H1 (cell line): Measurements from ENCODE around the gene TRIM14. TPM values are rescaled to one million over a fixed set of nuclear protein-coding genes. Genes with fewer than 3 reads are reported as not detected.

ENCODE experiments used
- CTCF ChIA-PET: fragments of 300-600 bp; sonication (Branson Sonifier 250); formaldehyde crosslinking; loops from one replicate; lab custom pipeline; 2021; ENCODE audit not compliant: partially characterized antibody; lab: Charles Lee
- POLR2A ChIA-PET: fragments of 300-600 bp; sonication (Branson Sonifier 250); formaldehyde crosslinking; loops from one replicate; lab custom pipeline; 2021; ENCODE audit warnings: inconsistent platforms; ENCODE audit not compliant: partially characterized antibody; lab: Charles Lee
- DNase-seq, 2 experiments: peaks; one replicate each; pipeline versions ENCODE4 v3.0.0 to v3.0.0-alpha.2; 2010 to 2022; ENCODE audit warnings: low spot score in 2 of 2, low read depth in 1 of 2, mixed read lengths in 1 of 2
- FAIRE-seq: peaks from 2 replicates; lab custom pipeline; 2011; peaks lifted over from hg19 to GRCh38; lab: Jason Lieb, UNC
- H2AFZ ChIP-seq: 2 replicates; pipeline ENCODE4 v1.8.1; 2012; ENCODE audit warnings: low read length, inconsistent platforms
- H2AK5ac ChIP-seq: 2 replicates; pipeline ENCODE4 v1.6.1; 2013; ENCODE audit warnings: low read depth, low read length
- H2BK120ac ChIP-seq: replicated peaks from 2 replicates; pipeline ENCODE3; 2013; ENCODE audit warnings: low read depth, low read length, inconsistent platforms
- H2BK12ac ChIP-seq: 2 replicates; pipeline ENCODE4 v1.6.1; 2013; ENCODE audit warnings: low read depth, low read length
- H2BK15ac ChIP-seq: 2 replicates; pipeline ENCODE4 v1.6.1; 2013; ENCODE audit warnings: low read length
- H2BK20ac ChIP-seq: 2 replicates; pipeline ENCODE4 v1.6.1; 2013; ENCODE audit warnings: low read length
- H2BK5ac ChIP-seq: 2 replicates; pipeline ENCODE4 v1.6.1; 2013; ENCODE audit warnings: low read depth, low read length
- H3K14ac ChIP-seq: 2 replicates; pipeline ENCODE4 v1.6.1; 2013; ENCODE audit warnings: inconsistent platforms; ENCODE audit not compliant: insufficient read length
- H3K18ac ChIP-seq: 2 replicates; pipeline ENCODE4 v1.6.1; 2013; ENCODE audit warnings: low read length; ENCODE audit errors: extremely low read depth
- H3K23ac ChIP-seq: 2 replicates; pipeline ENCODE4 v1.6.1; 2013; ENCODE audit warnings: inconsistent platforms; ENCODE audit not compliant: insufficient read length
- H3K23me2 ChIP-seq: 2 replicates; pipeline ENCODE4 v1.6.1; 2013; ENCODE audit warnings: low read depth, low read length
- H3K27ac ChIP-seq: 2 replicates; pipeline ENCODE4 v1.6.1; 2011; ENCODE audit warnings: low read depth, low read length, inconsistent platforms
- H3K27me3 ChIP-seq, 4 experiments: replicated peaks in 1 of 4; 1 replicate in 1 of 4; 2 replicates in 3 of 4; pipeline versions ENCODE4 v1.6.1 to v1.8.1; 2011 to 2013; ENCODE audit warnings: low read length in 3 of 4, mild to moderate bottlenecking in 3 of 4, inconsistent platforms in 2 of 4, mixed read lengths in 2 of 4, moderate library complexity in 1 of 4; ENCODE audit not compliant: control insufficient read depth in 3 of 4, insufficient read depth in 3 of 4; ENCODE audit errors: extremely low read depth in 1 of 4
- H3K36me3 ChIP-seq, 4 experiments: 2 replicates each; pipeline versions ENCODE4 v1.6.1 to v1.8.1; 2011 to 2013; ENCODE audit warnings: mild to moderate bottlenecking in 4 of 4, low read length in 3 of 4, moderate library complexity in 2 of 4, control low read depth in 1 of 4, inconsistent platforms in 1 of 4; ENCODE audit not compliant: insufficient read depth in 4 of 4, control insufficient read depth in 2 of 4
- H3K4ac ChIP-seq: replicated peaks from 2 replicates; pipeline ENCODE3; 2013; ENCODE audit warnings: low read length, low read depth, mixed read lengths, inconsistent platforms; ENCODE audit not compliant: insufficient read length
- H3K4me1 ChIP-seq, 4 experiments: replicated peaks in 1 of 4; 1 replicate in 1 of 4; 2 replicates in 3 of 4; pipeline versions ENCODE4 v1.6.1 to v1.8.1; 2011 to 2013; ENCODE audit warnings: low read length in 3 of 4, inconsistent platforms in 2 of 4, mixed read lengths in 1 of 4; ENCODE audit not compliant: insufficient read depth in 4 of 4, control insufficient read depth in 3 of 4
- H3K4me2 ChIP-seq, 2 experiments: 2 replicates each; pipeline versions ENCODE4 v1.6.1 to v1.8.1; 2011 to 2013; ENCODE audit warnings: low read depth in 2 of 2, low read length in 2 of 2, control low read depth in 1 of 2, inconsistent platforms in 1 of 2, mild to moderate bottlenecking in 1 of 2; ENCODE audit not compliant: insufficient read depth in 1 of 2
- H3K4me3 ChIP-seq, 4 experiments: fragments of 200-600, 300-600 bp in 1 of 4; sonication (generic), shearing (Covaris generic), sonication (Bioruptor Twin) in 1 of 4; 2 replicates each; pipeline versions ENCODE4 v1.5.1 to v1.8.1; 2011 to 2016; ENCODE audit warnings: low read length in 4 of 4, low read depth in 3 of 4, control low read depth in 2 of 4, inconsistent platforms in 2 of 4, mild to moderate bottlenecking in 2 of 4, mixed read lengths in 1 of 4, moderate library complexity in 1 of 4; ENCODE audit not compliant: insufficient read depth in 2 of 4; ENCODE audit errors: extremely low read depth in 1 of 4
- H3K56ac ChIP-seq: replicated peaks from 2 replicates; pipeline ENCODE3; 2013; ENCODE audit warnings: low read depth, mild to moderate bottlenecking, mixed read lengths, low read length, inconsistent platforms; ENCODE audit not compliant: insufficient read length
- H3K79me1 ChIP-seq: 2 replicates; pipeline ENCODE4 v1.6.1; 2013; ENCODE audit warnings: low read depth, low read length, control low read depth
- H3K79me2 ChIP-seq, 2 experiments: 2 replicates each; pipeline versions ENCODE4 v1.6.1 to v1.8.1; 2012 to 2013; ENCODE audit warnings: low read length in 2 of 2, mild to moderate bottlenecking in 2 of 2, inconsistent platforms in 1 of 2; ENCODE audit not compliant: insufficient read depth in 2 of 2, control insufficient read depth in 1 of 2
- H3K9ac ChIP-seq, 4 experiments: replicated peaks in 1 of 4; 1 replicate in 1 of 4; 2 replicates in 3 of 4; pipeline versions ENCODE4 v1.6.1 to v1.8.1; 2011 to 2013; ENCODE audit warnings: low read depth in 3 of 4, low read length in 3 of 4, control low read depth in 2 of 4, mild to moderate bottlenecking in 2 of 4, moderate library complexity in 2 of 4, inconsistent platforms in 1 of 4; ENCODE audit errors: extremely low read depth in 1 of 4
- H3K9me3 ChIP-seq, 2 experiments: 2 replicates each; pipeline versions ENCODE4 v1.6.1 to v1.8.1; 2012 to 2013; ENCODE audit warnings: mild to moderate bottlenecking in 2 of 2, moderate library complexity in 2 of 2, control low read depth in 1 of 2, inconsistent platforms in 1 of 2, low read depth in 1 of 2, low read length in 1 of 2, mixed read lengths in 1 of 2; ENCODE audit not compliant: insufficient read depth in 2 of 2
- H4K20me1 ChIP-seq, 2 experiments: replicated peaks in 1 of 2; 2 replicates each; pipeline versions ENCODE3 to v1.8.1; 2011 to 2013; ENCODE audit warnings: inconsistent platforms in 2 of 2, low read length in 2 of 2, mild to moderate bottlenecking in 1 of 2; ENCODE audit not compliant: insufficient read depth in 2 of 2, control insufficient read depth in 1 of 2
- H4K5ac ChIP-seq: 2 replicates; pipeline ENCODE4 v1.6.1; 2013; ENCODE audit warnings: low read length, low read depth, mixed read lengths, inconsistent platforms; ENCODE audit not compliant: insufficient read length
- H4K8ac ChIP-seq: 2 replicates; pipeline ENCODE4 v1.8.0; 2013; ENCODE audit warnings: mild to moderate bottlenecking, moderate library complexity, low read length, inconsistent platforms; ENCODE audit not compliant: insufficient read depth; ENCODE audit errors: extremely low read depth
- H4K91ac ChIP-seq: replicated peaks from 2 replicates; pipeline ENCODE3; 2013; ENCODE audit warnings: low read length, mixed read lengths, inconsistent platforms; ENCODE audit not compliant: insufficient read length
- CBX5 ChIP-seq: fragments of 300-800, 300-1000 bp; sonication (generic); IDR thresholded peaks from 2 replicates; pipeline ENCODE4 v1.7.1; 2016; ENCODE audit warnings: antibody characterized with exemption, low read length, low read depth
- CBX8 ChIP-seq: fragments of 300-800, 300-1000 bp; sonication (generic); IDR thresholded peaks from 2 replicates; pipeline ENCODE4 v1.7.1; 2016; ENCODE audit warnings: low read depth, low read length, borderline replicate concordance
- EGR1 ChIP-seq: IDR thresholded peaks from 2 replicates; pipeline ENCODE4 v1.6.1; 2011; ENCODE audit warnings: low read depth, low read length, borderline replicate concordance
- EP300 ChIP-seq, 2 experiments: IDR thresholded peaks; 1 replicate in 1 of 2; 2 replicates in 1 of 2; pipeline ENCODE4 v1.6.1; 2011 to 2012; ENCODE audit warnings: low read depth in 2 of 2, low read length in 2 of 2, mild to moderate bottlenecking in 2 of 2, borderline replicate concordance in 1 of 2, inconsistent platforms in 1 of 2, moderate library complexity in 1 of 2
- FOSL1 ChIP-seq: IDR thresholded peaks from 2 replicates; pipeline ENCODE4 v1.6.1; 2011; ENCODE audit warnings: mild to moderate bottlenecking, low read depth, low read length, moderate library complexity; ENCODE audit not compliant: insufficient read depth
- GABPA ChIP-seq: IDR thresholded peaks from 2 replicates; pipeline ENCODE4 v1.6.1; 2011; ENCODE audit warnings: mild to moderate bottlenecking, low read length, moderate library complexity, borderline replicate concordance; ENCODE audit not compliant: insufficient read depth
- KDM1A ChIP-seq: fragments of 200-600, 300-600 bp; sonication (generic); IDR thresholded peaks from 2 replicates; pipeline ENCODE4 v1.7.1; 2016; ENCODE audit warnings: mild to moderate bottlenecking, low read length, borderline replicate concordance
- PHF8 ChIP-seq: fragments of 200-600 bp; sonication (generic); conservative IDR thresholded peaks from 2 replicates; pipeline ENCODE4 v1.7.1; 2012; ENCODE audit warnings: low read depth, mild to moderate bottlenecking, inconsistent platforms, low read length, moderate library complexity
- RBBP5 ChIP-seq: IDR thresholded peaks from 2 replicates; pipeline ENCODE4 v1.7.1; 2012; ENCODE audit warnings: low read depth, mild to moderate bottlenecking, inconsistent platforms, low read length, moderate library complexity, borderline replicate concordance
- SAP30 ChIP-seq: fragments of 300-600 bp; sonication (generic); IDR thresholded peaks from 2 replicates; pipeline ENCODE4 v1.7.1; 2012; ENCODE audit warnings: low read length, moderate library complexity, mild to moderate bottlenecking, inconsistent platforms; ENCODE audit not compliant: insufficient read depth, insufficient replicate concordance
- SIX5 ChIP-seq: IDR thresholded peaks from 2 replicates; pipeline ENCODE4 v1.6.1; 2011; ENCODE audit warnings: mild to moderate bottlenecking, low read depth, low read length
- SP2 ChIP-seq: IDR thresholded peaks from 2 replicates; pipeline ENCODE4 v1.6.1; 2012; ENCODE audit warnings: mild to moderate bottlenecking, low read length, inconsistent platforms
- TBP ChIP-seq: IDR thresholded peaks from 2 replicates; pipeline ENCODE4 v1.6.1; 2011; ENCODE audit warnings: low read depth, low read length, improper control_type of control experiment
- WGBS, 2 experiments: shearing (Covaris generic) in 1 of 2; methylation state at CpG; one replicate each; pipeline versions ENCODE4 v1.1.6 to v1.1.7; 2013 to 2015; ENCODE audit warnings: low lambda C conversion rate in 2 of 2, mixed read lengths in 2 of 2, inconsistent platforms in 1 of 2, low coverage in 1 of 2, missing lambda C conversion rate in 1 of 2; ENCODE audit not compliant: insufficient replicate concordance in 2 of 2, insufficient coverage in 1 of 2, insufficient read length in 1 of 2; ENCODE audit errors: extremely low coverage in 1 of 2, missing lambda C conversion rate in 1 of 2; 5-methylcytosine and 5-hydroxymethylcytosine counted together
- polyA plus RNA-seq, 7 experiments: library from polyadenylated mRNA; depleted of rRNA in 3 of 7; stranded (reverse) in 5 of 7; unstranded in 2 of 7; fragments of >200 nt in 5 of 7; fragments of 200-250 nt in 2 of 7; gene quantifications; 1 replicate in 5 of 7; 2 replicates in 1 of 7; 4 replicates in 1 of 7; pipeline versions ENCODE4 v1.2.1 to v1.2.3, GENCODE V29; 2011 to 2013; ENCODE audit warnings: missing spikeins in 2 of 7, mixed read lengths in 2 of 7
- total RNA-seq: library from RNA; stranded (reverse); fragmentation: NEBNext Ultra II Directional; extraction: Animal tissue kit (Norgen Biotek cat#: 25700); gene quantifications from 2 replicates; pipeline ENCODE4 v1.2.1, GENCODE V29; 2021

TRIM14 gene
- total and polyA plus RNA-seq, 2 of the 8 experiments (the other 6 are each of a cell fraction or from before 2014, with no cell fraction given): 9.2 to 19.4 TPM

- Histone ChIP-seq H2BK5ac (no peak overlapping the region), H2BK15ac (no peak overlapping the region), H3K56ac (no peak overlapping the region), H2BK120ac (no peak overlapping the region), H3K27me3 (no peaks in the 10 kb centered on the region), H3K27ac (no peak overlapping the region), H3K79me2 (no peaks in the 10 kb centered on the region), H3K79me1 (no peaks in the 10 kb centered on the region), H2AK5ac (no peak overlapping the region), H3K4me2 (no peak overlapping the region), H3K36me3 (no peaks in the 10 kb centered on the region; a peak in 1 of 8 replicates), H3K9ac (no peak overlapping the region), H4K20me1 (peaks cover 0 to 1% of the 10 kb centered on the region in 2 experiments), H2BK12ac (no peak overlapping the region), H3K14ac (no peak overlapping the region), H3K18ac (no peak overlapping the region), H3K4me3 (no peak overlapping the region), H3K4ac (no peak overlapping the region), H2AFZ (no peak overlapping the region), H4K5ac (no peak overlapping the region), H3K9me3 (no peaks in the 10 kb centered on the region), H4K8ac (no peak overlapping the region), H4K91ac (no peak overlapping the region), H2BK20ac (no peak overlapping the region), H3K23ac (no peak overlapping the region), H3K23me2 (no peaks in the 10 kb centered on the region), H3K4me1 (peaks cover 0 to 7% (median 3%) of the 10 kb centered on the region in 4 experiments; a peak in 4 of 7 replicates)
- CTCF ChIA-PET: interaction anchor here (0.8 to 3.3 kb wide), 7 partner anchors 13 to 158 kb away, joined by 3 to 11 read pairs (median 4); partner anchors contain the start of gene TRIM14
- 89% methylated on average over 3 of the region's 3 CpGs; no CpG with 5 or more reads in 1 of the 2 experiments for WGBS, 2 experiments
- no peak for FAIRE-seq
- DNase-seq: no peak
- POLR2A ChIA-PET: interaction anchor here (0.8 to 2.1 kb wide), 2 partner anchors 14 to 18 kb away, joined by 3 to 4 read pairs; no protein-coding TSS in a partner anchor
- TF ChIP-seq GABPA (no peak), SP2 (no peak), EGR1 (no peak), CBX5 (no peak), TBP (no peak), KDM1A (no peak), PHF8 (no peak), EP300 (IDR thresholded peaks at IDR 0.05; ENCODE audit: borderline replicate concordance in 1 of 2, low read depth in 2 of 2, low read length in 2 of 2) (no peak), SIX5 (no peak), FOSL1 (no peak), CBX8 (no peak), SAP30 (no peak), RBBP5 (no peak)
These were observed 14.6 kb downstream of the TRIM14 start for GRCh38 chr9:98104445-98104881.
